Hepatocyte (in vitro differentiated cells): Measurements from ENCODE around the gene AKR1B1.

Source experiments
- CTCF ChIP-seq: fragments of 200-600 bp; sonication (generic); IDR thresholded peaks from 2 replicates; pipeline ENCODE4 v1.5.1; 2016; ENCODE audit warnings: antibody characterized with exemption, mild to moderate bottlenecking; ENCODE audit not compliant: poor library complexity
- EZH2 ChIP-seq: fragments of 200-600 bp; sonication (generic); IDR thresholded peaks from 2 replicates; pipeline ENCODE4 v1.6.1; 2016; ENCODE audit warnings: antibody characterized with exemption, mild to moderate bottlenecking, borderline replicate concordance

GRCh38 chr7:134405299-134405698 is 53.6 kb downstream of the AKR1B1 start:
- TF ChIP-seq CTCF (no peak), EZH2 (no peak)
